ENCODE results near the gene NOSIP. TPM values are rescaled to one million over a fixed set of nuclear protein-coding genes. Genes with fewer than 3 reads are reported as not detected.

The NOSIP gene
- total RNA-seq, 1 experiment from 2014 or later, result 66.1 TPM

- Histone ChIP-seq H3K9me3 (ENCODE audit: control insufficient read depth, insufficient read depth, low read depth, low read length) (no peaks in the 10 kb centered on the region), H3K4me1 (ENCODE audit: control insufficient read depth, insufficient read depth, low read length) (peaks cover 8% of the 10 kb centered on the region), H3K4me3 (ENCODE audit: low read depth in 2 of 2, low read length in 2 of 2) (peak within 1 kb of the TSS; percentile 67 to 77), H3K36me3 (ENCODE audit: control insufficient read depth, insufficient read depth, low read length) (peaks cover 4% of the 10 kb centered on the region; the same call in 1 of the 2 replicates), H3K27ac (ENCODE audit: low read length) (peak within 1 kb of the TSS; percentile 88), H3K27me3 (ENCODE audit: control insufficient read depth, insufficient read depth, low read length) (no peaks in the 10 kb centered on the region)
- TF ChIP-seq POLR2AphosphoS5 (IDR thresholded peaks at IDR 0.05; ENCODE audit: low read depth, low read length) (no peak), SIN3A (IDR thresholded peaks at IDR 0.05; ENCODE audit: borderline replicate concordance, insufficient read depth, low read depth, low read length) (no peak), TCF7L2 (IDR thresholded peaks at IDR 0.05; ENCODE audit: low read depth, low read length) (no peak), CTCF (IDR thresholded peaks at IDR 0.05) (no peak)
- TF ChIP-seq, protein P1, sequence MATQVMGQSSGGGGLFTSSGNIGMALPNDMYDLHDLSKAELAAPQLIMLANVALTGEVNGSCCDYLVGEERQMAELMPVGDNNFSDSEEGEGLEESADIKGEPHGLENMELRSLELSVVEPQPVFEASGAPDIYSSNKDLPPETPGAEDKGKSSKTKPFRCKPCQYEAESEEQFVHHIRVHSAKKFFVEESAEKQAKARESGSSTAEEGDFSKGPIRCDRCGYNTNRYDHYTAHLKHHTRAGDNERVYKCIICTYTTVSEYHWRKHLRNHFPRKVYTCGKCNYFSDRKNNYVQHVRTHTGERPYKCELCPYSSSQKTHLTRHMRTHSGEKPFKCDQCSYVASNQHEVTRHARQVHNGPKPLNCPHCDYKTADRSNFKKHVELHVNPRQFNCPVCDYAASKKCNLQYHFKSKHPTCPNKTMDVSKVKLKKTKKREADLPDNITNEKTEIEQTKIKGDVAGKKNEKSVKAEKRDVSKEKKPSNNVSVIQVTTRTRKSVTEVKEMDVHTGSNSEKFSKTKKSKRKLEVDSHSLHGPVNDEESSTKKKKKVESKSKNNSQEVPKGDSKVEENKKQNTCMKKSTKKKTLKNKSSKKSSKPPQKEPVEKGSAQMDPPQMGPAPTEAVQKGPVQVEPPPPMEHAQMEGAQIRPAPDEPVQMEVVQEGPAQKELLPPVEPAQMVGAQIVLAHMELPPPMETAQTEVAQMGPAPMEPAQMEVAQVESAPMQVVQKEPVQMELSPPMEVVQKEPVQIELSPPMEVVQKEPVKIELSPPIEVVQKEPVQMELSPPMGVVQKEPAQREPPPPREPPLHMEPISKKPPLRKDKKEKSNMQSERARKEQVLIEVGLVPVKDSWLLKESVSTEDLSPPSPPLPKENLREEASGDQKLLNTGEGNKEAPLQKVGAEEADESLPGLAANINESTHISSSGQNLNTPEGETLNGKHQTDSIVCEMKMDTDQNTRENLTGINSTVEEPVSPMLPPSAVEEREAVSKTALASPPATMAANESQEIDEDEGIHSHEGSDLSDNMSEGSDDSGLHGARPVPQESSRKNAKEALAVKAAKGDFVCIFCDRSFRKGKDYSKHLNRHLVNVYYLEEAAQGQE (IDR thresholded peaks at IDR 0.05; ENCODE audit: insufficient read depth in 1 of 2, low read depth in 2 of 2, low read length in 1 of 2), result no peak
- BruUV-seq (replicated peaks), result no TSS peak
- CTCF ChIA-PET, result no interaction called here
- intact Hi-C loops (cut with micrococcal nuclease; ENCODE audit: unreplicated experiment), result no loop called here
- DNase-seq (ENCODE audit: low read depth, low spot score), result no peak
- in situ Hi-C loops (cut with HindIII; ENCODE audit: low pct_unique_long_range_greater_than_20kb, low sequenced_read_pairs), result no loop called here
- peak; percentile 29; the same call in 1 of the 2 replicates for ATAC-seq
- POLR2A ChIA-PET, result no interaction called here
Observed at GRCh38 chr19:49590971-49591730, 10.8 kb upstream of the NOSIP start, which contains the start of gene PRR12. TSS of gene PRR12 (plus strand) at chr19:49591182. CDS start at chr19:49591655, 473 bp downstream.

GRCh38 chr19:49590071-49590970 is 10.0 kb upstream of the NOSIP start:
- H3K27ac ChIP-seq (ENCODE audit: low read length), result peak overlapping the region; percentile 88
- H3K36me3 ChIP-seq (ENCODE audit: control insufficient read depth, insufficient read depth, low read length), result peaks cover 4% of the 10 kb centered on the region; the same call in 1 of the 2 replicates
- intact Hi-C loops (cut with micrococcal nuclease; ENCODE audit: unreplicated experiment) (no loop called here), in situ Hi-C loops (cut with HindIII; ENCODE audit: low pct_unique_long_range_greater_than_20kb, low sequenced_read_pairs) (no loop called here)
- ChIA-PET POLR2A (no interaction called here), CTCF (no interaction called here)
- H3K9me3 ChIP-seq (ENCODE audit: control insufficient read depth, insufficient read depth, low read depth, low read length), result no peaks in the 10 kb centered on the region
- TF ChIP-seq POLR2AphosphoS5 (IDR thresholded peaks at IDR 0.05; ENCODE audit: low read depth, low read length) (peak; percentile 79), SIN3A (IDR thresholded peaks at IDR 0.05; ENCODE audit: borderline replicate concordance, insufficient read depth, low read depth, low read length) (no peak), TCF7L2 (IDR thresholded peaks at IDR 0.05; ENCODE audit: low read depth, low read length) (no peak)
- H3K27me3 ChIP-seq (ENCODE audit: control insufficient read depth, insufficient read depth, low read length), result no peaks in the 10 kb centered on the region
- H3K4me1 ChIP-seq (ENCODE audit: control insufficient read depth, insufficient read depth, low read length), result peaks cover 8% of the 10 kb centered on the region
- no TSS peak for BruUV-seq (replicated peaks)
- ATAC-seq, result peak; percentile 87
- H3K4me3 ChIP-seq (ENCODE audit: low read depth in 2 of 2, low read length in 2 of 2), result peak overlapping the region; percentile 63 to 77
- DNase-seq (ENCODE audit: low read depth, low spot score), result peak; percentile 56
